H1 (cell line): ENCODE measurements around the gene CYBRD1. TPM values are rescaled to one million over a fixed set of nuclear protein-coding genes. Genes with fewer than 3 reads are reported as not detected.

Experiments used
- CTCF ChIA-PET: fragments of 300-600 bp; sonication (Branson Sonifier 250); formaldehyde crosslinking; loops from one replicate; lab custom pipeline; 2021; ENCODE audit not compliant: partially characterized antibody; lab: Charles Lee
- POLR2A ChIA-PET: fragments of 300-600 bp; sonication (Branson Sonifier 250); formaldehyde crosslinking; loops from one replicate; lab custom pipeline; 2021; ENCODE audit warnings: inconsistent platforms; ENCODE audit not compliant: partially characterized antibody; lab: Charles Lee
- DNase-seq, 2 experiments: peaks; one replicate each; pipeline versions ENCODE4 v3.0.0 to v3.0.0-alpha.2; 2010 to 2022; ENCODE audit warnings: low spot score in 2 of 2, low read depth in 1 of 2, mixed read lengths in 1 of 2
- FAIRE-seq: peaks from 2 replicates; lab custom pipeline; 2011; peaks lifted over from hg19 to GRCh38; lab: Jason Lieb, UNC
- H2AFZ ChIP-seq: 2 replicates; pipeline ENCODE4 v1.8.1; 2012; ENCODE audit warnings: low read length, inconsistent platforms
- H2AK5ac ChIP-seq: 2 replicates; pipeline ENCODE4 v1.6.1; 2013; ENCODE audit warnings: low read depth, low read length
- H2BK120ac ChIP-seq: replicated peaks from 2 replicates; pipeline ENCODE3; 2013; ENCODE audit warnings: low read depth, low read length, inconsistent platforms
- H2BK12ac ChIP-seq: 2 replicates; pipeline ENCODE4 v1.6.1; 2013; ENCODE audit warnings: low read depth, low read length
- H2BK15ac ChIP-seq: 2 replicates; pipeline ENCODE4 v1.6.1; 2013; ENCODE audit warnings: low read length
- H2BK20ac ChIP-seq: 2 replicates; pipeline ENCODE4 v1.6.1; 2013; ENCODE audit warnings: low read length
- H2BK5ac ChIP-seq: 2 replicates; pipeline ENCODE4 v1.6.1; 2013; ENCODE audit warnings: low read depth, low read length
- H3K14ac ChIP-seq: 2 replicates; pipeline ENCODE4 v1.6.1; 2013; ENCODE audit warnings: inconsistent platforms; ENCODE audit not compliant: insufficient read length
- H3K18ac ChIP-seq: 2 replicates; pipeline ENCODE4 v1.6.1; 2013; ENCODE audit warnings: low read length; ENCODE audit errors: extremely low read depth
- H3K23ac ChIP-seq: 2 replicates; pipeline ENCODE4 v1.6.1; 2013; ENCODE audit warnings: inconsistent platforms; ENCODE audit not compliant: insufficient read length
- H3K23me2 ChIP-seq: 2 replicates; pipeline ENCODE4 v1.6.1; 2013; ENCODE audit warnings: low read depth, low read length
- H3K27ac ChIP-seq: 2 replicates; pipeline ENCODE4 v1.6.1; 2011; ENCODE audit warnings: low read depth, low read length, inconsistent platforms
- H3K27me3 ChIP-seq, 4 experiments: replicated peaks in 1 of 4; 1 replicate in 1 of 4; 2 replicates in 3 of 4; pipeline versions ENCODE4 v1.6.1 to v1.8.1; 2011 to 2013; ENCODE audit warnings: low read length in 3 of 4, mild to moderate bottlenecking in 3 of 4, inconsistent platforms in 2 of 4, mixed read lengths in 2 of 4, moderate library complexity in 1 of 4; ENCODE audit not compliant: control insufficient read depth in 3 of 4, insufficient read depth in 3 of 4; ENCODE audit errors: extremely low read depth in 1 of 4
- H3K36me3 ChIP-seq, 4 experiments: 2 replicates each; pipeline versions ENCODE4 v1.6.1 to v1.8.1; 2011 to 2013; ENCODE audit warnings: mild to moderate bottlenecking in 4 of 4, low read length in 3 of 4, moderate library complexity in 2 of 4, control low read depth in 1 of 4, inconsistent platforms in 1 of 4; ENCODE audit not compliant: insufficient read depth in 4 of 4, control insufficient read depth in 2 of 4
- H3K4ac ChIP-seq: replicated peaks from 2 replicates; pipeline ENCODE3; 2013; ENCODE audit warnings: low read length, low read depth, mixed read lengths, inconsistent platforms; ENCODE audit not compliant: insufficient read length
- H3K4me1 ChIP-seq, 4 experiments: replicated peaks in 1 of 4; 1 replicate in 1 of 4; 2 replicates in 3 of 4; pipeline versions ENCODE4 v1.6.1 to v1.8.1; 2011 to 2013; ENCODE audit warnings: low read length in 3 of 4, inconsistent platforms in 2 of 4, mixed read lengths in 1 of 4; ENCODE audit not compliant: insufficient read depth in 4 of 4, control insufficient read depth in 3 of 4
- H3K4me2 ChIP-seq, 2 experiments: 2 replicates each; pipeline versions ENCODE4 v1.6.1 to v1.8.1; 2011 to 2013; ENCODE audit warnings: low read depth in 2 of 2, low read length in 2 of 2, control low read depth in 1 of 2, inconsistent platforms in 1 of 2, mild to moderate bottlenecking in 1 of 2; ENCODE audit not compliant: insufficient read depth in 1 of 2
- H3K4me3 ChIP-seq, 4 experiments: fragments of 200-600, 300-600 bp in 1 of 4; sonication (generic), shearing (Covaris generic), sonication (Bioruptor Twin) in 1 of 4; 2 replicates each; pipeline versions ENCODE4 v1.5.1 to v1.8.1; 2011 to 2016; ENCODE audit warnings: low read length in 4 of 4, low read depth in 3 of 4, control low read depth in 2 of 4, inconsistent platforms in 2 of 4, mild to moderate bottlenecking in 2 of 4, mixed read lengths in 1 of 4, moderate library complexity in 1 of 4; ENCODE audit not compliant: insufficient read depth in 2 of 4; ENCODE audit errors: extremely low read depth in 1 of 4
- H3K56ac ChIP-seq: replicated peaks from 2 replicates; pipeline ENCODE3; 2013; ENCODE audit warnings: low read depth, mild to moderate bottlenecking, mixed read lengths, low read length, inconsistent platforms; ENCODE audit not compliant: insufficient read length
- H3K79me1 ChIP-seq: 2 replicates; pipeline ENCODE4 v1.6.1; 2013; ENCODE audit warnings: low read depth, low read length, control low read depth
- H3K79me2 ChIP-seq, 2 experiments: 2 replicates each; pipeline versions ENCODE4 v1.6.1 to v1.8.1; 2012 to 2013; ENCODE audit warnings: low read length in 2 of 2, mild to moderate bottlenecking in 2 of 2, inconsistent platforms in 1 of 2; ENCODE audit not compliant: insufficient read depth in 2 of 2, control insufficient read depth in 1 of 2
- H3K9ac ChIP-seq, 4 experiments: replicated peaks in 1 of 4; 1 replicate in 1 of 4; 2 replicates in 3 of 4; pipeline versions ENCODE4 v1.6.1 to v1.8.1; 2011 to 2013; ENCODE audit warnings: low read depth in 3 of 4, low read length in 3 of 4, control low read depth in 2 of 4, mild to moderate bottlenecking in 2 of 4, moderate library complexity in 2 of 4, inconsistent platforms in 1 of 4; ENCODE audit errors: extremely low read depth in 1 of 4
- H3K9me3 ChIP-seq, 2 experiments: 2 replicates each; pipeline versions ENCODE4 v1.6.1 to v1.8.1; 2012 to 2013; ENCODE audit warnings: mild to moderate bottlenecking in 2 of 2, moderate library complexity in 2 of 2, control low read depth in 1 of 2, inconsistent platforms in 1 of 2, low read depth in 1 of 2, low read length in 1 of 2, mixed read lengths in 1 of 2; ENCODE audit not compliant: insufficient read depth in 2 of 2
- H4K20me1 ChIP-seq, 2 experiments: replicated peaks in 1 of 2; 2 replicates each; pipeline versions ENCODE3 to v1.8.1; 2011 to 2013; ENCODE audit warnings: inconsistent platforms in 2 of 2, low read length in 2 of 2, mild to moderate bottlenecking in 1 of 2; ENCODE audit not compliant: insufficient read depth in 2 of 2, control insufficient read depth in 1 of 2
- H4K5ac ChIP-seq: 2 replicates; pipeline ENCODE4 v1.6.1; 2013; ENCODE audit warnings: low read length, low read depth, mixed read lengths, inconsistent platforms; ENCODE audit not compliant: insufficient read length
- H4K8ac ChIP-seq: 2 replicates; pipeline ENCODE4 v1.8.0; 2013; ENCODE audit warnings: mild to moderate bottlenecking, moderate library complexity, low read length, inconsistent platforms; ENCODE audit not compliant: insufficient read depth; ENCODE audit errors: extremely low read depth
- H4K91ac ChIP-seq: replicated peaks from 2 replicates; pipeline ENCODE3; 2013; ENCODE audit warnings: low read length, mixed read lengths, inconsistent platforms; ENCODE audit not compliant: insufficient read length
- BACH1 ChIP-seq: IDR thresholded peaks from 2 replicates; pipeline ENCODE4 v1.6.1; 2012; ENCODE audit warnings: low read length, improper control_type of control experiment
- CTBP2 ChIP-seq: IDR thresholded peaks from 2 replicates; pipeline ENCODE4 v1.7.0; 2011; ENCODE audit warnings: borderline replicate concordance, mild to moderate bottlenecking, moderate library complexity, mixed read lengths, low read length; ENCODE audit not compliant: insufficient read depth, insufficient read length
- EP300 ChIP-seq, 2 experiments: IDR thresholded peaks; 1 replicate in 1 of 2; 2 replicates in 1 of 2; pipeline ENCODE4 v1.6.1; 2011 to 2012; ENCODE audit warnings: low read depth in 2 of 2, low read length in 2 of 2, mild to moderate bottlenecking in 2 of 2, borderline replicate concordance in 1 of 2, inconsistent platforms in 1 of 2, moderate library complexity in 1 of 2
- JUN ChIP-seq: IDR thresholded peaks from 2 replicates; pipeline ENCODE4 v1.6.1; 2011; ENCODE audit warnings: low read depth, mild to moderate bottlenecking, improper control_type of control experiment, low read length
- MAFK ChIP-seq: IDR thresholded peaks from 2 replicates; pipeline ENCODE4 v1.6.1; 2012; ENCODE audit warnings: low read depth, mild to moderate bottlenecking, improper control_type of control experiment, low read length
- SIN3A ChIP-seq, 2 experiments: IDR thresholded peaks in 1 of 2; conservative IDR thresholded peaks in 1 of 2; 2 replicates each; pipeline ENCODE4 v1.6.1; 2011 to 2012; ENCODE audit warnings: low read length in 2 of 2, improper control_type of control experiment in 1 of 2, low read depth in 1 of 2, mild to moderate bottlenecking in 1 of 2
- SP1 ChIP-seq: IDR thresholded peaks from 2 replicates; pipeline ENCODE4 v1.6.1; 2011; ENCODE audit warnings: low read depth, low read length
- WGBS, 2 experiments: shearing (Covaris generic) in 1 of 2; methylation state at CpG; one replicate each; pipeline versions ENCODE4 v1.1.6 to v1.1.7; 2013 to 2015; ENCODE audit warnings: low lambda C conversion rate in 2 of 2, mixed read lengths in 2 of 2, inconsistent platforms in 1 of 2, low coverage in 1 of 2, missing lambda C conversion rate in 1 of 2; ENCODE audit not compliant: insufficient replicate concordance in 2 of 2, insufficient coverage in 1 of 2, insufficient read length in 1 of 2; ENCODE audit errors: extremely low coverage in 1 of 2, missing lambda C conversion rate in 1 of 2; 5-methylcytosine and 5-hydroxymethylcytosine counted together
- polyA plus RNA-seq, 7 experiments: library from polyadenylated mRNA; depleted of rRNA in 3 of 7; stranded (reverse) in 5 of 7; unstranded in 2 of 7; fragments of >200 nt in 5 of 7; fragments of 200-250 nt in 2 of 7; gene quantifications; 1 replicate in 5 of 7; 2 replicates in 1 of 7; 4 replicates in 1 of 7; pipeline versions ENCODE4 v1.2.1 to v1.2.3, GENCODE V29; 2011 to 2013; ENCODE audit warnings: missing spikeins in 2 of 7, mixed read lengths in 2 of 7
- total RNA-seq: library from RNA; stranded (reverse); fragmentation: NEBNext Ultra II Directional; extraction: Animal tissue kit (Norgen Biotek cat#: 25700); gene quantifications from 2 replicates; pipeline ENCODE4 v1.2.1, GENCODE V29; 2021

Gene CYBRD1
- total and polyA plus RNA-seq, 2 of the 8 experiments (the other 6 are each of a cell fraction or from before 2014, with no cell fraction given) = 10.7 to 12.6 TPM

DNA sequence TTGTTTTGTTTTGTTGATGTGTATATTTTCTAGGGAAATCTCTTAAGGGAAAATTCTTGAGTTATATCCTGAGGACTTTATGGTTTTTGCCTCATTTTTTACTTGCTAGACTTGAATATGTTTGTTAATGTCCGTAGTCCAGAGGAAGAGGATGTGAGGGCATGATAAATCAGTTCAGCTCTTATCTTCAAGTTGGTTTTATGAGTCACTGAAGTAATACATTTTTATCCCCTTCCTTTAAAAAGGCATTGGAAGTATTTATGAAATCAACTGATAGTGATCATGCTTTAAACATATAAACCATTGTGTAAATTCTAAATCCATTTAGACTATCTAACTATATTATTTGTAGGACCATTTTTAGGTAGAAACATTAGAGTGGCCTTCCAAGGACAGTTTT is 43.9 kb upstream of the CYBRD1 start:
- peaks cover 2 to 40% (median 5%) of the 10 kb centered on the region in 4 experiments; a peak in 6 of 8 replicates for H3K36me3 ChIP-seq
- no peak overlapping the region for H3K4ac ChIP-seq
- CTCF ChIA-PET = no interaction called here
- no peaks in the 10 kb centered on the region for H3K9me3 ChIP-seq
- H3K4me3 ChIP-seq = no peak overlapping the region
- H2BK5ac ChIP-seq = no peak overlapping the region
- no peak overlapping the region for H3K56ac ChIP-seq
- no peaks in the 10 kb centered on the region for H4K20me1 ChIP-seq
- H2BK15ac ChIP-seq = no peak overlapping the region
- TF ChIP-seq MAFK (no peak), CTBP2 (no peak), SIN3A (conservative IDR thresholded peaks at IDR 0.05 in 1 of 2, IDR thresholded peaks at IDR 0.05 in 1 of 2; ENCODE audit: low read depth in 1 of 2, low read length in 2 of 2) (no peak), JUN (no peak), EP300 (IDR thresholded peaks at IDR 0.05; ENCODE audit: borderline replicate concordance in 1 of 2, low read depth in 2 of 2, low read length in 2 of 2) (no peak), SP1 (no peak), BACH1 (no peak)
- FAIRE-seq (no peak), DNase-seq (no peak)
- H3K79me1 ChIP-seq = no peaks in the 10 kb centered on the region
- H2BK120ac ChIP-seq = no peak overlapping the region
- H2AFZ ChIP-seq = no peak overlapping the region
- no peak overlapping the region for H2BK12ac ChIP-seq
- H3K27me3 ChIP-seq = no peaks in the 10 kb centered on the region
- no peaks in the 10 kb centered on the region for H3K79me2 ChIP-seq
- H3K27ac ChIP-seq = no peak overlapping the region
- no peak overlapping the region for H4K5ac ChIP-seq
- no peak overlapping the region for H3K9ac ChIP-seq
- H3K14ac ChIP-seq = no peak overlapping the region
- 89% methylated on average over 1 of the region's 1 CpG; no CpG with 5 or more reads in 1 of the 2 experiments for WGBS, 2 experiments
- POLR2A ChIA-PET = no interaction called here
- H4K91ac ChIP-seq = no peak overlapping the region
- H4K8ac ChIP-seq = no peak overlapping the region
- H2BK20ac ChIP-seq = no peak overlapping the region
- no peak overlapping the region for H3K4me2 ChIP-seq
- no peak overlapping the region for H2AK5ac ChIP-seq
- H3K18ac ChIP-seq = no peak overlapping the region
- H3K23me2 ChIP-seq = no peaks in the 10 kb centered on the region
- no peak overlapping the region for H3K23ac ChIP-seq
- peaks cover 0 to 7% (median 4%) of the 10 kb centered on the region in 4 experiments; a peak in 5 of 7 replicates for H3K4me1 ChIP-seq
